HG03175 (cell line): ENCODE measurements around the gene RUNX2.

Experiments
- ATAC-seq: cut with Tn5 transposase; IDR thresholded peaks from one replicate; pipeline ENCODE4 v1.9.1; 2021; ENCODE audit warnings: mild to moderate bottlenecking, moderate library complexity; ENCODE audit not compliant: unreplicated experiment

The RUNX2 gene

DNA sequence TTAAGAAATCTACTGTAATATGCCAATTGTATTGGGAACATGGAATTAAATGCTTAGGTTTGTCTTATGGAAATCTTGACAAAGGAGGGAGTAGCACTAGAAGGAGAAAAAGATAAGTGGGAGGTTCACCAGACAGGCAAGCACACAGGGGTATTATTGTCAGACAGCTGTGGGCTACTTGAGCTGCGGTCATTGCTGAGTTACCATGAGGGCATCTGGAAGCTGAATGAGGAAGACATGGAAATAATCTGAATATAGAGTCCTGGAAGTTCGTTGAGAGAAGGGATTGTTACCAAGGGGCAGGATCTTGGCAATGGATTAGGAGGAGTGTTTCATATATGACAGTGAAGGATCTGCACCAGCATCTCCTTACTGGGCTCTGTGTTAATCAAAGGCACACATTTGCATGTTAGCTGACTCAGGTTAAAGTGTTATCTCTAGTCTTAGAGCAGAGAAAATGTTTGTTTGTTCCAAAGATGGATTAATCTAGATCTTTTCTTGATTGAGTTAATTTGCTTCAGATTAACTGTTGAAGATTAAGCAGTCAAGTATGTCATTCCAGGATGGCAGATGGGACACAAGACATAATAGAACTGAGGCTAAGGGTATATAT, 102.6 kb downstream of the RUNX2 start:
- ATAC-seq: no peak

DNA sequence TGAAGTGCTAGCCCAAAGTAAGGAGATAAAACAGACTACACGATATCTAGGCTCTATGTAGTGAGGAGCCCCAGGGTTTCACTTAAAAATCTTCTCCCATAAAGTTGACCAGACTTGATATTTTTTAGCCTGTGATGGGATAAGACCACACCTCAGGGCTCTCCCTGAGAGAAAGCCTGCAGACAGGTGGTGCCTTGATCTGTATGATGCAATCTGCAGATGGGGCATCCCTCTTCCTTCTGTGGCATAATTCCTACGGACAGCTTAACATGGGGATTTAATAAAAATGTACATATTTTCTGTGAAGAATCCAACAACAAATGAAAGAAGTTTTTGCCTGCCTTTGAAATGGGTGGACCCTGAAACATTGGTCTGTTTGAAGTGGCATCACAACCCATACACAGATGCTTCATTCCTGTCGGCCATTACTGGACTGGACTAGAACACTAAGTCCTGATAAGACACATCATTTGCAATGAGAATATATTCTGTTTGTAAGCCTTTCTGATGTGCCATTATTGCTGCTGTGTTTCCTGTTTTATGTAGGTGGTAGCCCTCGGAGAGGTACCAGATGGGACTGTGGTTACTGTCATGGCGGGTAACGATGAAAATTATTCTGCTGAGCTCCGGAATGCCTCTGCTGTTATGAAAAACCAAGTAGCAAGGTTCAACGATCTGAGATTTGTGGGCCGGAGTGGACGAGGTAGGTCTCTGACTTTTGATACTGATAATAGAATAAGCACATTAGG, 103.4 kb downstream of the RUNX2 start:
- no peak for ATAC-seq

DNA sequence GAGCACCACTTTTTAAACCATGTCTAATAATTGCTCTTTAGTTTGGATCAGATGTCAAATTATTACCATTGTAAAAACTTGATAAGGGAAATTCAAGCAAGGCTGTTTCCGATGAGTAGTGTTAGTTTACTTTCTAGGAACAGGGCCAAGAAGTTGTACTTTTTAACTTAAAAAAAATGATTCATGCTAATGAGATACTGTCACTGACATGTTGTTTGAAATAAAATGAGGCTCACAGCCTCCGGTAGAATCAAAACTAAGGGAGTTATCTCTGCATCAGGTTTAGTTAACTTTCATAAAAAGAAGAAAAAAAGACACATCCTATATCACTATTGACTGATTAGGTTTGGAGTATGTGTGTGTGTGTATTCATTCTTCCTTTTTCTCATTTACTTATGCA, 104.8 kb downstream of the RUNX2 start:
- no peak for ATAC-seq

DNA sequence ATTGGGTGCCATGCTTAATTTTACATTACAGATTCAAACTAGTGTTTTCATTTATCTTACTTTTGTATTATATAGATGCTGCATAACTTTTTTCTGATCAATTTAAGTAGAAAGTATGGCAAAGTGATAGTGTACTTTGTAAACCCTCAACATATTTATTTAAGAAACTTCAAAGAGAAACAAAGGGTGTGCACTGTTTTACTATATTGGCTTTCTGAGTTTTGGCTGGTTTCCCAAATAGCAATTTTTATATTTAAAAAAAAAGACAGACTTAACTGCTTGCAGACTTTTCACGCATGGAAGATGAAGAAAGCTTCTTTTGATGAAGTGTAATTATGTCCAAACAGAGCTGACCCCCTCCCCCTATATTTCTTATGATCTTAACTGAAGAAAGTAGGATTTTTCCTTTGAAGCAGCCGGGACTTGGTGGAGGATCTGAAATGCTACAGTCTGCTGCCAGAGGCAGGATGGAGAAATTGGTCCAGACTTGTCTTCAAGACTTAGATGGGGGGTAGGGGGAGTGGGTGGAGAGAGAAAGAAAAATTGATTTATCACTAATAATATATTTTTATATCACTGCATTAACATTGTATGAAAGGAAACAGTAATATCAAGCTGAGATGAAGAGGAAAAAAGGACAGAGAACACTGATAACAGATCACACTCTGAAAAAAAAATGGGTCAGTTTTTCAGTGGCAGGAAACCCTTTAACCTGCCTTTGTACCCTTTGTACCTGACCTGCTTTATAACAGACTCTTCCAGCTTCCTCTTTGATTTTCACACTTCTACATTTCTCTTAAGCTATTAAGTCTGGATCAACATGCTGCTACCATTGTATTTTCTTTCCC, 105.6 kb downstream of the RUNX2 start:
- no peak for ATAC-seq

DNA sequence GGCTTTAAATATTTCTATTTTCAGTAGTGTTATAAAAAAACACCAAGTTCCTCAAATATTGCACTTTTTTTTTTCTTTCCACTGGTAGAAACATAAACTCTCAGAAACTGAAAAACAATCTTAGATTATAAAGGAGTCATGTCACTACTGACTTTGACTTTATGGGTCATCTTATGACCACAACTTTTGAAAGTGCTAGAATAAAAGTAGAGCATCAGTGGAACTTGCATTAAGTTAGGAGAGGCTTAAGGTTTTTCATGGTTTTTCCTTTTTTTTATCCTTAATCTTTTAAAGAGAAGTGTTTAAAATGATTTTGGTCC, 106.2 kb downstream of the RUNX2 start:
- ATAC-seq: no peak

DNA sequence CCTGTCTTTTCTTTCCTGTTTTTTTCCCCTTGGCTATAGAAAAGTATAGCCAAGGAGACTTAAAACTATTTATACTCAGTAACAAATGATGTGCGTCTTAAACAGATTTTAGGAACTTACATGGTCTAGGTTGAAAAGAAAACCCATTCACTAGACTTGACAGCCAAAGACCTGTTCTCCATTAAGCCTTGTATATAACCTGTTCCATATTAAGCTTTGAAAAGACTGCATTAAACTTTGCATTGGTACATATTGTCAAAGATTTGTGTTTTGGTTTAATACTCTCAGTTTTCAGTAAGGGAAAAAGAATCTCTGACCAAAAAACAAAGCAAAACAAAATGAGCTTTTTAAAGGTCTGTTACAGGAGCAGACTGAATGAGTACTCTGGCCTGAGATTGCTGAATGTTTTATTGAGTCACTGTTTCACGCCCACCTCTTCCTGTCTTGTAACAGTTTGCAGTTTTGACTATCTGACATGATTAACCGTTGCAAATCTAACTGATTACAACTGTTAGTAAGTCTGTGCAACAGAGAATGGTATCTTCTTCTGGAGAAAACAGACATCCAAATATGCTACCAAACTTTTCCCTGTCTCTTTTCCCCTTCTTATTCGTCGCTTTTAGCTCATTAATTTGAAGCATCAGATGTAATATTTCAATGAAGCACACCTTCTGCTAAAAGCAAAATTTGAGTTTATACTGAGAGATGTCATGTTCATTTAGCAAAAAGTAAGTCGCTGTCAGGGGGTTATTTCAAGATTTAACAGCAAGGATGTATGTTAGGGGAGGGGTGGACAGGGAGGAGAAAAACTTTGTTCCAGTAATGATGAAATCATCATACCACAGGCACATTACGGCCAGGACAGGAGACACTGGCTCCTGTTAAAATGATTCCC, 108.7 kb downstream of the RUNX2 start:
- ATAC-seq: peak; percentile 47

DNA sequence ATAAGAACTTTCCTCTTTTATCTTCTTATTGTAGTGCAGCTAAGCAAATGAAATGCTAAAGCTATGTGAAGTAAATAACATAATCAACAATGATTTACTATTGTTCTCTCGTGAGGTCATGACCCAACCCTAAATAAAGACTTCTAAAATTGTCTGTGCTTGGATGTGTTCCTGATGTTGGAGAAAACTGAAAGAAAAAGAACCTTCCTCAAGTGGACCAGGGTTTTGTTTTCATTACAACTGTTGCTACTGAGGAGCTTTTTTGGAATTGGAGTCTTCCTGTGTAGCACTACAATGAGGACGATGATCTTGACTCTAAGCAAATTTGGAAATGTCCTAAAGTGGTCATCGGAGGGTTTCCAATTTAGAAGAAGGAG, 109.3 kb downstream of the RUNX2 start:
- no peak for ATAC-seq

DNA sequence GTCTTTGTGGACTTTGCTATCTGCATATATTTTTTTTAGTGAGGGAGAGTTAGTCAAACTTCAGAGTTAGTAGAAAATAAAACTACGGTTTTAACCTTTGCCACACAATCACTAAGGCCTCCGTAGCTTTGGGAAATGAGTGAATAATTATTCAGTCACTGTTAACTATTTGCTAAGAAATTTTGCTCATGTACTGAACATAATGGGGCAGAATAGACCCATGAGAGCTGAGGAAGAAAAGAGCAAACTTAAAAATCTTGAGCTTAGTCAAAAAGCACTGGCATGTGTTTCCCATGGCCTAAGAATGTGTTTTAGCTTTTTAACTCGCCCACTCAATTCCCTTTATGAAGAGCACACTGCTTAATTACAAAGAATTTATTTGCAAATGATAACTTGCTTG, 110.0 kb downstream of the RUNX2 start:
- no peak for ATAC-seq

DNA sequence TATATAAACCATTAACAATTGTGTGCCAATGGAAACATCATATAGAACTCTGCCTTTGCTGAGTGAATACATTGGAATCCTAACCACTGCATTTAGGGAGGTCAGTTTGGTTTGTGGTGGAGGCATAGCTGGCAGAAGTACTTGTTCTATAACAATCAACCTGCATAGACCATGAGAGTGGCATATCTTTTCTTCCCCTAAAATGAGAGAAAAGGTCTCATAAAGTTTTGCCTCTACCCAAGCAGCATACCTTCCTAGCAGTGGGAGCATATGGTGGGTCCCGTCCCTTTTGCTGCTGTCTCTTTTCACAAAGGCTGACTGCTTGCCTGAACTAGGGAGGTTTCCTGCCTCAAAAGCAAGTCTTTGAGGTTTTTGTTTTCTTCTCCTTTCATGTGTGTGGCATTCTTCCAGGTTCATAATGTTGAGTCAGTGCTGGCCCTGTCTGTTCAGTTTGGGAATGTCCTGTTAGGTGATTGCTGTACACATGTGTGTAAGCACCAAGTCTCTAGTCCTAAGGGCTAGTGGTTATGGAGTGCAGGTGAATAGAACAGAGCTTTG, 110.8 kb downstream of the RUNX2 start:
- ATAC-seq: no peak

DNA sequence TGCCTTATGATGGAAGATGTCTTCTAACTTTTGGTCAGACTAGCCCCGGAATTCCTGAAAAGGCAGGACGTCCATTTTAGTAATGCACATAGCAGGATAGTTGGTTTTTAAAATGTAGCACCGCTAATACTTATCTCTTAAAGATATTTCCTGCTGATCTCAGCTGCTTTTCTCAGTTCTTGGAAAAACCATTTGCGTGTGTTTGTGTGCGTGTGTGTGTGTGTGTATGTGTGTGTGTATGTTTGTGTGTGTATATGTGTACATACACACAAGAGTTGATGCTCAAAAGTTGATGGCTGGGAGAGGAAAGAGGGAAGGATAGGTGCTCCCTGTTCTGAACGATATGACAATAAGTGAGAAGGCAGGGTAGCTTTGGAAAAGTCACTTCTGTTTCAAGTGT, 111.3 kb downstream of the RUNX2 start:
- no peak for ATAC-seq

DNA sequence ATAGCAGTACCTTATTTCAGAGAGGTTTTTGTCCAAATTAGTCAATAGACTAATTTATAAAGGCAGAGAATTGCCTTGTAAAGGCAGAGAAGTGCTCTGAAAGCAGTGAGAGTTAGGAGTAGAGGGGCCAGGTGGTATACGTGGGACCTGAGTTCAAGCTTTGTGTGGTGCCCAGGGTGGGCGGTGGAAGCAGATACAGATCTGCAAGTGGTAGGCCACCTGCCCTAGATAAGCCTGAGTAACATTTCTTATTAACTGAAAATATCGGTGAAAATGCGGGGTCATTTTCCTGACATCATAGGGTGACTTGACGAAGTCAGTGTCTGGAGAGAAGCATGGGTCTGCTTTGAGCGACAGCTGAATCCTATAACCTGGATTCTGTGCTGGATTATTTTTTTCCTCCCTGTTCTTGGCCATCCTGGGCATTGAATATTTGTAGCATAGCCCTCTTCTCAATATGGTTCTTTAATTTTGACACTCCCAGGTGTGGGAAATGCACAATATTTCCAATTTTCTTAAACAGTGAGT, 111.8 kb downstream of the RUNX2 start:
- ATAC-seq: no peak

DNA sequence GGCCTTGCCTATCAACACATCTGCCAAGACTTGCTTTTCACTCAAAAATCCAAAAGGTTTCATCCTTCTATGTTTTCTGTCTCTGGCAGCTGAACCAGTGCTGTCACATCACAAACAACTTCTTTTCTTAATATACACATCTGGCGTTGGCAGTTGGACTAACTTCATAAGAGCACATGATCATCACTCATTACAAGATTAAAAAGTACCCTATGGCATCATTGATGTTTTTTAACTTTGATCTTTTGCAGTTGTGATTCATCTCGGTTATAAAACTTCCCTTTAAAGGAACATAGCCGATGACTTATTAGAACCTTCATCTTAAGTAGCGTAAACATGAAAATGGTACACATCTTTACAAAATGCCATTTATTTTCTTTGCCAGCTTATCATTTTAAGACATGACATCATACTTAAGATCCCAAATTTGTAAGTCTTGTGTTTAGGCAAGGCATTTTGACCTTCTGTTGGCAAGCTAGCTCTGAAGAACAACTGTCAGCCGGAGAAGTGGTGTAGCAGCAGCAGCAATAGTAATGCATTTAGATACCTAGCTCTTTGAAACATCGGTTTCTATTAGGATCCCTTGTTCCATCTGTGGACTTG, 113.8 kb downstream of the RUNX2 start:
- ATAC-seq: no peak

DNA sequence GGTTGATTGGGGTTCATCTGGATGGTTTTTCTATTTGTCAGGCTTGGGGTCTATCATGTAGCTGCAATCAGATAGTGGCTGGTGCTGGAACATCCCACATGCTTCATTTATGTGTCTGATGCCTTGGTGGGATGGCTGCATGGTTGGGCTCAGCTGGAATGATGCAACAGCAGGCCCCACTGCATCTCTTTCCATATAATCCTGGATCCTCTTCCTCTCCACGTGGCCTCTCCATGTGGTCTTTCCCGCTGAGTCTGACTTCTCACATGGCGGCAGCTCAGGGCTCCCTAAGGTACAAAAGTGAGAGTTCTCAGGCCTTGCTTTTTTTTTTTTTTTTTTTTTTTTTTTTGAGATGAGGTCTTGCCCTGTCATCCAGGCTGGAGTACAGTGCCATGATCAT, 114.6 kb downstream of the RUNX2 start:
- no peak for ATAC-seq

DNA sequence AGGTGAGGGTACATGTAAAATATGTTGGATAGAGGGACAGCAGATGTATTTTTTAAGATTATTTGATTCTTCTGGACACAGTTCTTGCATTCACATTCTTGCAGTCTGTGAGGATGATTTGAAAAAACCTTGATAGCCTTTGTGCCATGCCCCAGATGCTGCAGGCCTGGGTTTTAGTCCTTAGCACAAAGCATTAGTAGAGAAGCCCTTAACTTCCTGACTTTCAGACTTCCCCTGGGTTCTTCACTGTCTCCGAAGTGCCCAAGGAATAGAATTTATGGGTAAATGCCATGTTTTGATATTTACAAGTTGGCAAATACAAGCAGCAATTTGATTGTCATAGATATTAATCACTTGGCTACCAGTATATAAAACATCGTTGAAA, 117.2 kb downstream of the RUNX2 start:
- ATAC-seq: no peak

DNA sequence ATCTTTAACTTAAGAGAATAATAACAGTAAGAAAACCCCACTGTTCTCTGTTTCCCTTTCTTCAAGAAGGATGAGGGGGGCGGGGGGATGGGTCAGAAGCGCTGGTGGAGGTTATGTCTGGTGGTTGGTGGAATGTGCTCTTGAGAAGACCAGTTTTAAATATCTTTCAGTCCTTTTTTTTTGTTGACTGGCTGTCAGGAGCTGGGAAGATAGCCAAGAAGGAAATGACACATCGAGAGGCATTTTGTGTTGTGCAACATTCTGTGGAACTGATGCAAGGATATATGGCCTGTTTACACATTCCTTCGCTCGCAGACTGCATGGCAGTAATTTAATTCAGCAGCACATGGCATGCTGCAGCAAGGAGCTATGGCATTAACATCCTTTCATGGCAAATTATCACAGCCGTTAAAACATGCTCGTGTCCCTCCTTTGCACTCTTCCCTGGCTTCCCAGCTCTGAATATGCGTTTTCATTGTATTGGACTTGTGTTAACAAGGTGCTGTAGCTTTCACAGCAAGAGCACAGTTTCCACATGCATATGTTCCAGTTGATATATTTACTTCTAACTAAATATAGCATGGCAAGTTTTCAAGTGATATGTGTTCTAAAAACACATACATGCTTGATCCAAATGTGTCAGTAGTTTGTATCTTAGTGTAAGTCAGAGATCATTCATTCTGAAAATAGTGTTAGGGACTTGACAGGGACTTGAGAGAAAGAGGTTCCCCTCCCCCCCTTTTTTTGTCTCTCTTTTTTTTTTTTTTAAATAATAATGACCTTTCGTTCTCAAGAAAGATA, 117.8 kb downstream of the RUNX2 start:
- no peak for ATAC-seq

DNA sequence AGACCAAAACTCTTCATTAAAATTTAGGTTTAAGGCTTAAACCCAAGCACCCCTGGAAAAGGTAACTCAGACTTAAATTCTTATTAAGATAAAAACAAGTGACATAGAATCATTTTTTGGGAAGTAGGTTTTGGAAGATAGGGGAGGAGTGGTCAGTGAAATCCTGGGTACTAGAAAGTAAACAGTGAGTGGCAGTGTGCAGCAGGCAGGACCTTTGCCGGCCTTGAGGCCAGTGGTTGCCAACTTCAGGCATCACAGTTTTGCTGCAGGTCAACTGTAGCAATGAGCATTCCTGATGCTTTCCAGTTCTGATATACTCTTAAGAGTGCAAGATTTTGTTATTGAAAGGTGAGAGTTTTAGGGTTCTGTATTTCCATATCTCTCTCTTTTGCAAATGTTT, 118.9 kb downstream of the RUNX2 start:
- no peak for ATAC-seq

DNA sequence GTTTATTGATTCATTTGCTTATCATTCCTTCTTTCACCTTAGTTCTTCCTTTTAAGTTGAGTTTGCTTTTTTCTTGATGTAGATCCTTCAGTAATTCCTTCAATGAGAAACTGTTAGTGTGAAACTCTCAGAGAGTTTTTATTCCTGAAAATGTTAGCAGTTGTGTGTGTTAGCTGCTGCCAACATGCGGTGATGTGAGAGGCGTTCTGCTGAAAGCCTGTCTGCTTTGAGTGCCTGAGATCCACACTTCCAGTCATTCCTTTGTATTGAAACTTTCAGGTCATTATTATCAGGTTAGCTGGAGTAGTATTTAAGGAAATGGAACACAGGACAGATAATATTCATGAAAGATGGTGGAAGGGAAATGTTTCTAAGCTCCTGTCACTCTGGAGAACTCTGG, 119.6 kb downstream of the RUNX2 start:
- ATAC-seq: no peak

DNA sequence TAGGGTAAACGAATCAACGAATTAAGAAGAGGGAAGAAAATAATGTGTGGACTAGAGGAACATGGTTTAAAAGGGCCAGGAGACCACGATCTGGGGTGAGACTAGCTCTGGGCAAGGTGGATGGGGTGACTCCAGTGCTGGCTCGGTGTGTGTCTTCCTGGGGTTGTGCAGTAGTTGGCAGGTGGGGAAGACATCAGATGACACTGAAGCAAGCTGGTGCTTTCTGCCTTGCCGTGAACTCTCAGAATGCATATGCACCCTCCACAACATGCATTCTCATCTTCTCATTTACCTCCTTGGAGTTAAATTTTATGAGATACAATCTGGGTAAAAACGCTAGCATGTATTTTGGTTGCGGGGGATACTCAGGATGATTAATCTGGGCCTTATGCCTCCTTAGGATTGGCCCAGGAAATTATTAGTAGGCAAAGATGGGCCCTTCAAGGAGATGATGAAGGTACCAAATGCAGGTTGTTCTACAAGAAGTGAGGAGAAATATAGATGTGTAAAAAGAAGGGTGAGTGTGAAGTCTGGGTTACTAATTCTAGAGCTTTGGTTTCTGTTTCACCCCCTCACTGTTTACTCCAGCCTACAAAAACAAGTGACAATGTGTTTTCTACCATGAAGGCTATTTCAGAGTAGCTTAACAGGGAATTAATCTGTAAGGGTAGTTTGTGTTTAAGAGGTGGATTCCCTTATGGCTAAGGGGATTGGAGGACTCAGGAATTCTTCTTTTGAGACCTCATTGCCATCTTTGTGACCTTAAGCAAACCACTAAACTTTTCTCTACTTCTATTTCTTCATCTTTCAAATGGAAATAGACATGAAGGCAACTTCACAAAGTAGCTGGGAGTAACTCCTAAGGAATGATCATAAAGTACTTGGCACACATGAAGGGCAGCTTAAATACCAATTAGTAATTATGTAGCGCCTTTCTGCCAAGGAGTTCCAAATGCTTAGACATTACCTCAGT, 120.6 kb downstream of the RUNX2 start:
- ATAC-seq: no peak
